HK-2 (cell line): ENCODE data around the gene SPEG.

Experiments
- DNase-seq: peaks from one replicate; pipeline ENCODE4 v3.0.0-alpha.2; 2018; ENCODE audit not compliant: unreplicated experiment

Gene SPEG

DNA sequence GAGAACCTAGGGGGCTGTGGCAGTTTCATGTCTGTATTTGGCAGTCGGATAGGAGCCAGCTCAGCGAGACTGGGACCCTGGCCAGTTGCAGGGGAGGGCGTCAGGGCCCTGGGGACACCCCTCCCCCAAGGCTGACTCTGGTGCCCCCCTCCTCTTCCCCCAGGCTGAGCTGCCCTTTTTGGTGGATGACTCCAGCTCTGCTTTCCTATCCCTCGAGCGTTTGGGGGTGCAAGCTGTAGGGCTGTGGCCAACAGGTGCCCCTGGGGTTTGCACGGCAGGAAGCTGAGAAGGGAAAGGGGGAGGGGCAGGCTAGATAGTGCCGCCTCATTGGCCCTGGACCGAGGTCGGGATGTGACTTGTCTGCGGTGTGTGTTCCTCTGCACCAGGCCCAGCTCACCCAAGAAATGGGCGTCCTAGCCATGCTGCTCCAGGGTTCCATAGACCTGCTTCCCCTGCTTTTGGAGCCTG, 26.4 kb downstream of the SPEG start:
- DNase-seq = no peak

DNA sequence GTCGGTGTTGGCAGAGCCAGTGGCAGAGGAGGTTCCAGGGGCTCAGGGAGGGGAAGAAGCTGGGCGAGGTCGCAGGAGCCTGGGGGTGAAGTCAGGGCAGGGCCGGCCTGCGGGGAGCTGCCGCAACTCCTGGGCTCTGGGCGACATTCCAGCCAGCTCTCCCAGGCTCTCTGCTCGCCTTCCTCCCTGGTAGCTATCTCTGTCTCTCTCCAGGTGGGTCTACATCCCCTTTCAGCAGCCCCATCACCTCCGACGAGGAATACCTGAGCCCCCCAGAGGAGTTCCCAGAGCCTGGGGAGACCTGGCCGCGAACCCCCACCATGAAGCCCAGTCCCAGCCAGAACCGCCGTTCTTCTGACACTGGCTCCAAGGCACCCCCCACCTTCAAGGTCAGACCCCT, 27.0 kb downstream of the SPEG start:
- no peak for DNase-seq

DNA sequence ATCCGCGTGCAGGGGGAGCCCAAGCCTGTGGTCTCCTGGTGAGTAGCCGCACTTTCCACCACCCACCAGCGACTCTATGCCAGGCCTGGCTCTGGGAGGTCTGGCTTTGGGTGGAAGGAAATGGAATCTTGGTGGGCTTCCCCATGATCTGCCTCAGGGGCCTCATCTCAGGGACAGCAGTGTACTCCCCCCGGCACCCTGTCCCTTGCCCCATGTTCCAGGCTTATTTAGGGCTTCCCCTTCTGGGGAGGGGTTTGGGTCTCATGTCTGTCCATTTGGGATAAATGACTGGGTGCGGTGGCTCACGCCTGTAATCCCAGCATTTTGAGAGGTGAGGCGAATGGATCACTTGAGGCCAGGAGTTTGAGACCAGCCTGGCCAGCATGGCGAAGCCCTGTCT, 27.7 kb downstream of the SPEG start:
- no peak for DNase-seq

DNA sequence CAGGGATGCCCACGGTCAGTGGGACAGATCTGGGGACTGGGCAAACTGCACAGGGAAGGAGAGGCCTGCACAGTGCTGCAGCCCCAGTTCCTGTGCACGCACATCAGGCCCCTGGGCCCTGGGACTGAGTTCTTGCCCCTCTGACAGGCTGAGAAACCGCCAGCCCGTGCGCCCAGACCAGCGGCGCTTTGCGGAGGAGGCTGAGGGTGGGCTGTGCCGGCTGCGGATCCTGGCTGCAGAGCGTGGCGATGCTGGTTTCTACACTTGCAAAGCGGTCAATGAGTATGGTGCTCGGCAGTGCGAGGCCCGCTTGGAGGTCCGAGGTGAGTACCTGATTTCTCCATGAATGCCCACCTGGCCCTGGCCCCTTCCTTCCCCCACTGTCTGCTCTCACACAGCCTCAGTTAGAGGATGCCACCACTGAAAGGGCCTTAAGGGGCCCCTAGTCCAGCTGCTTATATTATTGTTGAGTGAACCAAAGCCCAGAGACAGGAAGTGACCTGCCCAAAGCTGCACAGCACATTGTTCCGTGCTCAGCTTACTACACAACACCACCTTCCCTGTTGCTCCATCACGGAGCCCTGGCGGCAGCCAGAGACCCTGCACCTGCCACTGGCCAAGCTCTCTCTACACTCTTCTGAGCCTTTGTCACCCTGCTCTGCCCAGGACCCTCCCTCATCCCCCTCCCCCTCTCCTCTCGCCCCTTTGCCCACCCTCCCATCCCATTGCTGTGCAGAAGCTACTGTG, 29.8 kb downstream of the SPEG start:
- no peak for DNase-seq

DNA sequence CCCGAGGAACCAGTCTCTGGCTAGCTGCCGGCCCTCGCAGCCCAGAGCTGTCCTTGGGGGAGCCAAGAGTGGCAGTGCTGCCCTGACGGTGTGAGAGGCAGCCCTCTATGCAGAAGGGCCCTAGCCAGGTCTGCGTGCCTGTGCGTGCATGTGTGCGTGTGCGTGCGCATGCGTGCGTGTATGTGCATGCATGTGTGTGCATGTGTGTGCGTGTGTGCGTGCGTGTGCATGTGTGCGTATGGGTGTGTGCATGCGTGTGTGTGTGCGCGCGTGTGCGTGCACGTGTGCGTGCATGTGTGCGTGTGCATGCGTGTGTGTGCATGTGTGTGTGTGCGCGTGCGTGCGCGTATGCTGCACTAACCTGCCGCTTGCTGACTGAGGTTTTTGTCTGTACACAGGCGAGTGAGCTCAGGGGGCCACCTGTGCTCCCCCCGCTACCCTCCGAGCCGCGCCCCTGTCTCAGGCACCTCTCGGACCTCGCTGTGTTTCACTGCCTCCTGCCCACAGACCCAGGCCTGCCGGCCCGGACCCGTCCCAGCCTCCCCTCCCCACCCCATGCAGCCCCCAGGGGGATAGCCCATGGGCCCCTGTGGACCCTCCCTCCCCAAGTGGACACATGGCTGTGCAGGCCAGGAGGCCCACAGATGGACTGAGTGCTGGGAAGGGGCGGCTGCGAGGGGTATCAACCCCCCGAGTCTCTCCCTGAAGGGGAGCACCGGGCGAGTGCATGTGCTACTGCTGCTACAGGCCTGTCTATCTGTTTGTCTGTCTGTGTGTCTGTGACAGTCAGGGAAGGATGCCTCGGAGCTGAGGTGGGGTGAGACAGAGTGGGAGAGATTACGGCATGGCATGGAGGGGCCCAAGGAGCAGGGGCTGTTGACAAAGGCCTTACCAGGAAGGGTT, 31.3 kb downstream of the SPEG start:
- DNase-seq = no peak

DNA sequence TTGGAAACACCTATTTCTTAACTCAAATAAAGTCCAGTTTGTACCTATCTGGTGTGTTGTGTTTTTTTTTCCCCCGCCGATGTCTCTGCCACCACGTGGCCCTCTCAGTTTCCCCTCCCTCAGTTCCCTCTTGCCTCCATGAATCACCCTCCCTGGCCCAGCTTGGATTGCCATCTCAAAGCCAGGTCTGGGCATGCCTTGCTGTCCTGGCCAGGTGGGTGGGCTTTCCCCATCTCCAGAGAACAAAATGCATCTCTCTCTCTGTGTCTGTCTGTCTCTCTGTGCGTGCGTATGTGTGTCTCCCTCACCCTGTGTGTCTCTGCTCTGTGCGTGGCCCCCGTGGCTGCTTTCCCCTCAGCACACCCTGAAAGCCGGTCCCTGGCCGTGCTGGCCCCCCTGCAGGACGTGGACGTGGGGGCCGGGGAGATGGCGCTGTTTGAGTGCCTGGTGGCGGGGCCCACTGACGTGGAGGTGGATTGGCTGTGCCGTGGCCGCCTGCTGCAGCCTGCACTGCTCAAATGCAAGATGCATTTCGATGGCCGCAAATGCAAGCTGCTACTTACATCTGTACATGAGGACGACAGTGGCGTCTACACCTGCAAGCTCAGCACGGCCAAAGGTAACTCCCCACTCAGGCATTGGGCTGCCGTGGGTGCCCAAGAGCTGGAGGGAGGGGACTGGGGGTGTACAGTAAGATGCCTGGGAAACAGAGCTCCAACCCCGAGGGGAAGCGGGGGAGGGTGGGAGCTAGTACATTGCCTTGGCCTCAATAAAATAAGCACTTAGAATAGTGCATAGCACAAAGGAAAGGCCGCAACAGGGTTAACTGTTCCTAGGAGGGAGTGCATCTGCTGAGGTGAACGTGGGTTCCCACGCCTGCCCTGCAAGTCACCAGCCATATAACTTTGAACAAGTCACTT, 32.4 kb downstream of the SPEG start:
- DNase-seq = no peak

DNA sequence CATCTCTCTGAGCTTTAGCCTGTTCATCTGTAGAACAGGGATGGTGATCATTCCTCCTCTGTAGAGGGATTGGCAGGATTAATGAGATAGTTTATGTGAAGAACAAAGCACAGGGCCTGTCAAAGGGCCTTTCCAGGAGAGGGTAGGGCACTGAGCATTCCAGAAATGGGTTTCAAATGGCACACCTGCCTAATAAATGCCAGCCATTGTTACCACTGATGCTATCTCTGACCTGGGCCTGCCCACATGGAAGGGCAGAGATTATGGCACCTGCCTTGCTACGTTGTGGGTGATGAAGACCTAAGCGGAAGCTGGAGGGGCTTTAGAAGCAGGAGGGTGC, 33.1 kb downstream of the SPEG start:
- DNase-seq = no peak

DNA sequence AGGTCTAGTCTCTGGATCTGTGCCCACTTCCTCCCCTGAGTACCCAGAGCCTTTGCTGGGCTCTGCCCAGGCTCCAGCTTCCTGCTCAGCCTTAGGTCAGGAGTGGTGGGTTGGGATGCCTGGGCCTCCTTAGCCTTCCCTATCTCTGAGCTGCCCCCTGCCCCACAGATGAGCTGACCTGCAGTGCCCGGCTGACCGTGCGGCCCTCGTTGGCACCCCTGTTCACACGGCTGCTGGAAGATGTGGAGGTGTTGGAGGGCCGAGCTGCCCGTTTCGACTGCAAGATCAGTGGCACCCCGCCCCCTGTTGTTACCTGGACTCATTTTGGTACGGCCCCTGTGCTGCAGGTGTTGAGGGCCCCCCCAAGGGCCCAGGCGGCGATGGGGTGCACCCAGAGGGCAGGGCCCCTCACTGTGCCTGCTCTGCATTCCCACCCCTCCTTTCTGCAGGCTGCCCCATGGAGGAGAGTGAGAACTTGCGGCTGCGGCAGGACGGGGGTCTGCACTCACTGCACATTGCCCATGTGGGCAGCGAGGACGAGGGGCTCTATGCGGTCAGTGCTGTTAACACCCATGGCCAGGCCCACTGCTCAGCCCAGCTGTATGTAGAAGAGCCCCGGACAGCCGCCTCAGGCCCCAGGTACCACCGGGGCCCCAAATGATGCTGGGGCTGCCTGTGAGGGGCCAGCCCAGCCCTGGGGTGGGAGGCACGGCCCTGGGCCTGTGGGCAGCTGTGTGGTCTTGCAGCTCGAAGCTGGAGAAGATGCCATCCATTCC, 34.0 kb downstream of the SPEG start:
- no peak for DNase-seq

DNA sequence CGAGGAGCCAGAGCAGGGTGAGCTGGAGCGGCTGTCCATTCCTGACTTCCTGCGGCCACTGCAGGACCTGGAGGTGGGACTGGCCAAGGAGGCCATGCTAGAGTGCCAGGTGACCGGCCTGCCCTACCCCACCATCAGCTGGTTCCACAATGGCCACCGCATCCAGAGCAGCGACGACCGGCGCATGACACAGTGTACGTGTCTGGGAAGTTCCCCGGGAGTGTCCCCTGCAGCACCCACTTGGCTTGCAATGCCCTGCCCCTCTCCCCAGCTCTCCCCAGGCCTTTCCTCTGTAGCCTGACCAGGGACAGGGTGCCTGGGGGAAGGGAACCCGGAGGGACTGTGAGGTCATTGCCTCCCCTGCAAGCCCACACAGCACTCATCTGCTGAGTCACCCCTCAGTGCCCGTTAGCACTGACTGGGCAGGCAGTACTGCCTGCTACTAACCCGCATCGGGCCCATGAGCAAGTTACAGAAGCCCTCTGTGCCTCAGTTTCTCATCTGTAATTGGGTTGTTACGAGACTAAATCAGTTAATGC, 34.6 kb downstream of the SPEG start:
- DNase-seq = peak; percentile 81

DNA sequence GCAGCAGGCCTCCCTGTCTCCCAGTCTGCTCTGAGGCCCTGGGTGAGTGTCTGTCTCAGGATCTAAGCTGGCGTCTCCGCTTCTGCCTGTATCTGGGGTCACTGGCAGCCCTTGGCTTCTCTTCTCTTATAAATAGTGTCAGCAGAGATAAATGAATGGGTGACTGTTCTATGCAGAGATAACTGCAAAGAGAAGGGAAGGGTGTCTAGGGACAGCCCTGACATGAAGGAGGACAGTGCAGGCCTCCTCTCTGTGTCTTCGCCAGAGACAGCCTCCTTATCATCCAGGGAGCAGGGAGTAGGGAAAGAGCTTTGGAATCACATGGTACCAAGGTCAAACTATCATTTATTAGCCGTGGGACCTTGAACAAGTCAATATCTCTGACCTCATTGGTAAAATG, 35.8 kb downstream of the SPEG start:
- DNase-seq = no peak

DNA sequence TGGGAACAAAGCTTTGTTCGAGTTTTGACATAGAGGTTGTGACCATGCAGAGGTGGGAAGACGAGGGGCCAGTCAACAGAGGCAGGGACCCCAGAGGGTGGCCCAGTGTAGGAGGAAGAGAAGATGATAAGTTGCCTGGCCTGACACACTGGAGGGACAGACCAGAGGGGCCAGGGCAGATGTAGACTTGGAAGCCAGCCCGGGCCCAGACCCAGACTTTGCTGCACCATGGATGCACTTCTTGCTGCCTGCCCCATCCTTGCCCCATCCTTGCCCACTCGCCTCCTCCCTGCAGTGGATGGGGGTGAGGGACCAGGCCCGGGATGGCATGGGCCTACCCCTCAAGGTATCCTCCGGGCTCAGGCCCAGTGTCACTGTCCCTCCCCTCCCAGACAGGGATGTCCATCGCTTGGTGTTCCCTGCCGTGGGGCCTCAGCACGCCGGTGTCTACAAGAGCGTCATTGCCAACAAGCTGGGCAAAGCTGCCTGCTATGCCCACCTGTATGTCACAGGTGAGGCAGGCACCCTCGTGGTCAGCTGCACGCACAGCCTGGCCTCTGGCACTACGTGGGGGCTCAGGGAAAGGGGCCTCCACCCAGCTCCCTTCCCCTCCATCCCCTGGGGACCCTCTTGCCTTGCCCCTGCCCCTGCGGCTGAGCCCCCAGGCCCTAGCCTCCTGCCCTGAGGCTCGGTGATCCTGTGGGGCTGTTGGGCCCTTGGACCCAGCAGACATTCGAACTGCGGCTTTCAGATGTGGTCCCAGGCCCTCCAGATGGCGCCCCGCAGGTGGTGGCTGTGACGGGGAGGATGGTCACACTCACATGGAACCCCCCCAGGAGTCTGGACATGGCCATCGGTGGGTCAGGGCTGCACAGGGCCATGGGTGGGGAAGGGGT, 37.1 kb downstream of the SPEG start:
- no peak for DNase-seq

DNA sequence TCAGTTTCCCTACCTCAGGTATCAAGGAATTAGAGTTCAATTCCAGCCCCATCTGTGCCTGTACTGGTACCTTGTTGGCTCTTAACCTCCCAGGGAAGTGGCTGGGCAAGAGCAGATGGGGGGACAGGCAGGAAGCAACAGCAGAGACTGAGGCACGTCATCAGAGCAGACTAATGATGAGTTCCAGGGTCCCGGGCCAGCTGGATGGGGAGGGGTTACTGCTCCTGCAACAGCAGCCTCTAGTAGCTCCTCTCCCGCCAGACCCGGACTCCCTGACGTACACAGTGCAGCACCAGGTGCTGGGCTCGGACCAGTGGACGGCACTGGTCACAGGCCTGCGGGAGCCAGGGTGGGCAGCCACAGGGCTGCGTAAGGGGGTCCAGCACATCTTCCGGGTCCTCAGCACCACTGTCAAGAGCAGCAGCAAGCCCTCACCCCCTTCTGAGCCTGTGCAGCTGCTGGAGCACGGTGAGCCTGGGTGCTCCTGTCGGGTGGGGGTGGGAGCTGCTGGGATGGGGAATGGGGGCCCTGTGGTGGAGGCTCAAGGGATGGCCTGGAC, 38.1 kb downstream of the SPEG start:
- no peak for DNase-seq

DNA sequence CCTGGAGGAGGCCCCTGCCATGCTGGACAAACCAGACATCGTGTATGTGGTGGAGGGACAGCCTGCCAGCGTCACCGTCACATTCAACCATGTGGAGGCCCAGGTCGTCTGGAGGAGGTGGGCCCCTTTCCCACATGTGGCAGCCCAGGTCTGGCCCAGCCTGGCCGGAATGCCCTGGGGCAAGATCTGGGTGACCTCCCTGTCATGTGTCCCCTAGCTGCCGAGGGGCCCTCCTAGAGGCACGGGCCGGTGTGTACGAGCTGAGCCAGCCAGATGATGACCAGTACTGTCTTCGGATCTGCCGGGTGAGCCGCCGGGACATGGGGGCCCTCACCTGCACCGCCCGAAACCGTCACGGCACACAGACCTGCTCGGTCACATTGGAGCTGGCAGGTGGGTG, 38.9 kb downstream of the SPEG start:
- DNase-seq = no peak

DNA sequence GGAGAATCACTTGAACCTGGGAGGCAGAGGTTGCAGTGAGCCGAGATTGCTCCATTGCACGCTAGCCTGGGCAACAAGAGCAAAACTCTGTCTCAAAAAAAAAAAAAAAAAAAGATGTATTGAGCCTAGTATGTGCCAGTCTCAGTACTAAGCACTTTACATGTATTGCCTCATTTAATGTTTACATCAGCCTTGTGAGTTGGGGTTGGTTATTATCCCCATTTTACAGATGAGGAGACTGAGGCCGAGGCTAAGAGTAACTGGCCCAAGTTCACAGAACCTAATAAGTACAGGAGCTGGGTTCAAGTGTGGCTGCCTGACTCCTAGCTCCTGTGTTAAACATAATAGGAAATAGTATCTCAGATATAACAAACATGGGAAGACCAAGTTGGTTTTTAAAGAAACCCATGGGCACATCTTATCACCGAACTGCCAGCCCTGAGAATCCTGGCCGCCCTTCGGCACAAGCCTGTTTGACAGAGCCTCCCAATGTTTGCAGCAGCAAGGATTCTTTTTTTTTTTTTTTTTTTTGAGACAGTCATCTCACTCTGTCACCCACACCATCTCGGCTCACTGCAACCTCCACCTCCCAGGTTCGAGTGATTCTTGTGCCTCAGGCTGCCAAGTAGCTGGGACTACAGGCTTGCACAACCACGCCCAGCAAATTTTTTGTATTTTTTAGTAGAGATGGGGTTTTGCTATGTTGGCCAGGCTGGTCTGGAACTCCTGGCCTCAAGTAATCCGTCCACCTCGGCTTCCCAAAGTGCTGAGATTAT, 39.8 kb downstream of the SPEG start:
- no peak for DNase-seq

DNA sequence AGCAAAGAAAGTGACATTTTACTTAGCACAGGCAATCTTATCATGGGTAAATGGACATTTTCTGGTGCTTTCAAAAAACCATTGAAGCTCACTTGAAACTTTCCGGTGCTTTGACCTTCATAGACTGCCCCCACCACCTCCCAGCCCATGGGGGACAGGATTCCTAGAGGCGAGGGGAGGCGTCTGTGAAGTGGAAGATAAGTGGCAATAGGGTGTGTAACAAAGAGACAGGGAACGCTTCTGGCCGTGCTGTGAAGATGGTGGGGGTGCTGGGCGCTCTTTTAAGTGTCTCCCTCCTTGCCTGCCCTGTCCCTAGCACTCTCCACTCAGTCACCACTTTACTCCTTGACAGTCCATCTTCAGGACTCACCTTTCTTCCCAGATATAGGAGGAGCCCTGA, 40.6 kb downstream of the SPEG start:
- no peak for DNase-seq

DNA sequence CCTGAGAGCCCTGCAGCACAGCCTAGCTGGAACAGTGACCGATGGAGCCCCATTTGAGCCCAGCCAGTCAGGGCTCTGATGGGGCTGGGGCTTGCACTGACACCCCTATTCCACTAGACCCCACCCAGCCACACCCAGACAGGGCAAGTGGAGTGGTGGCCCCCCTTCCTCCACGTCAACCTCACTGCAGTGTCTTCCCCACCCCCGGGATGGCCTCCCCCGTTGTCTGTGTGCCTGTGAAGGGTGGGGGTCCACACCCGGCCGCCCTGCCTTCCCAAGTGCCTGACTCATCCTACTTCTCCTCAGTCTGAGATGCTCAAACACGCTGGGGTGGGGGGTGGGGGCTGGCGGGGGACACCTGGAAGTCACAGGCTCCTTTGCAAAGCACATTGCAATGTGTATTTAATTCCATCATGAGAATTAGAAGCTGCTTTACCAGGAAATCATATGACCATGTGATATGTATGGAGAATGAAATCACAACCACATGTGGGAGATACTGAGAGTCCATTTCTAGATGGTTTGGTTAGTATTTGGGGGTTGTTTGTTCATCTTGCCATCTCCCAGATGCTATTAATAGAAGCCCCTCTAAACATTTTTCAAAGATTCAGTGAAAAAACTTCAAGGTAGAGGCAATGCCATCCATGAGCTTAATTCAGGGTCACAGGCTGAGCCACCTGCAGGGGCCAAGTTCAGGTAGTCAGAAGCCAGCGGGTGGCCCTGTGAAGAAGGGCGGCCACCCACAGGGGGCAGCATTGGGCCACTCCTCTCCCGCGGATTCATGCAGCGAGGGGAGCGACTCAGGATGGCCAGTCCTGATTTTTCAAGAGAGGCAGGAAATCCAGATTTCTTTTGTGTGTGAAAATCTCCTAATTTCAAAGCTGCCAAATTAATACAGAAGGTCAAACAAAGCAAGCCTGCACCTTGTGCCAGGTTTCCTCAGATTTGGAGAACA, 41.3 kb downstream of the SPEG start:
- peak; percentile 47 for DNase-seq

DNA sequence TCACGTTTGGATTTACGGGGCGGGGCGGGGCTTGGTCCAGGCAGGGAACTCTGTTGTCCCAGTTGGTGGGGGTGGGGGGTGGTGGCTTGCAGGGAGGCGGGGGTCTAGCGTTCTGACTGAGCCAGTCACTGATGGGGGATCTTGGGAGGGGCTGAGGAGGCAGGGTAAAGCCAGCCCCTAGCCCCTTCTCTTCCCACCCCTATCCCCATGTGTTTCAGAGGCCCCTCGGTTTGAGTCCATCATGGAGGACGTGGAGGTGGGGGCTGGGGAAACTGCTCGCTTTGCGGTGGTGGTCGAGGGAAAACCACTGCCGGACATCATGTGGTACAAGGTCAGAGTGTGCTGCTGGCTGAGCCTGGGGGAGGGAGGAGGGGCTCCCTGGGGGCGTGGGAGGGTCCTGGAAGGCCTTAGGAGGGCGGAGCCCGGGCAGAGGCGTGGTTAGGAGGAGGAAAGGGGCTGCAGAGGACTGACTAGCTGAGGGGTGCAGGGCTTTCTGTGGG, 42.1 kb downstream of the SPEG start:
- DNase-seq = no peak

DNA sequence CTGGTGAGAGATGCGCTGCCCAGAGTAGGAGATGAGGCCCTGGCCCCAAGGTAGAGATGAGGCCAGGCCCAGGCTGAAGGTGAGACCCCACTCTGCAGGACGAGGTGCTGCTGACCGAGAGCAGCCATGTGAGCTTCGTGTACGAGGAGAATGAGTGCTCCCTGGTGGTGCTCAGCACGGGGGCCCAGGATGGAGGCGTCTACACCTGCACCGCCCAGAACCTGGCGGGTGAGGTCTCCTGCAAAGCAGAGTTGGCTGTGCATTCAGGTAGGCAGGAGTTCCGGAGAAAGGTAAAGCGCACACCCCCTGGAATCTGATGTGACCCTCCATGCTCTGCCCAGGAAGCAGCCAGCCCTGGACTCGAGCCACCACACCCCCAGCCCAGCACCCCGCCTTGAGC, 42.5 kb downstream of the SPEG start:
- no peak for DNase-seq
